ENCODE data around the gene TMEM212.
"Not testable (repeated sequence)": the region's sequence is repeated elsewhere in the genome, so short reads cannot be mapped to it uniquely, and the experiment has no call there.

The TMEM212 gene

GRCh38 chr3:171812811-171813210 lies 30.3 kb upstream of the TMEM212 start:
- no peak for DNase-seq (ENCODE audit: low spot score)
- TF ChIP-seq CTCF (IDR thresholded peaks at IDR 0.05; ENCODE audit: borderline replicate concordance, control extremely low read depth, extremely low read depth, insufficient read depth, missing control alignments) = no peak
- in situ Hi-C loops (cut with MboI; ENCODE audit: low sequenced_read_pairs, unreplicated experiment) = no loop called here

- TF ChIP-seq CTCF (IDR thresholded peaks at IDR 0.05; ENCODE audit: borderline replicate concordance, control extremely low read depth, extremely low read depth, insufficient read depth, missing control alignments) = no peak
- DNase-seq (ENCODE audit: low spot score) = no peak
- in situ Hi-C loops (cut with MboI; ENCODE audit: low sequenced_read_pairs, unreplicated experiment) = no loop called here
Observed at GRCh38 chr3:171813278-171813896, 29.8 kb upstream of the TMEM212 start.

- no peak for TF ChIP-seq CTCF (IDR thresholded peaks at IDR 0.05; ENCODE audit: borderline replicate concordance, control extremely low read depth, extremely low read depth, insufficient read depth, missing control alignments)
- in situ Hi-C loops (cut with MboI; ENCODE audit: low sequenced_read_pairs, unreplicated experiment) = no loop called here
- DNase-seq (ENCODE audit: low spot score) = peak; percentile 53
Observed at GRCh38 chr3:171813897-171814460, 29.2 kb upstream of the TMEM212 start.

- in situ Hi-C loops (cut with MboI; ENCODE audit: low sequenced_read_pairs, unreplicated experiment); DNase-seq (ENCODE audit: low spot score): not testable (repeated sequence)
Observed at GRCh38 chr3:171814662-171815061, 28.5 kb upstream of the TMEM212 start.

- in situ Hi-C loops (cut with MboI; ENCODE audit: low sequenced_read_pairs, unreplicated experiment) = no loop called here
- TF ChIP-seq CTCF (IDR thresholded peaks at IDR 0.05; ENCODE audit: borderline replicate concordance, control extremely low read depth, extremely low read depth, insufficient read depth, missing control alignments) = no peak
- no peak for DNase-seq (ENCODE audit: low spot score)
Observed at GRCh38 chr3:171815973-171816595, 27.1 kb upstream of the TMEM212 start.

- DNase-seq (ENCODE audit: low spot score) = no peak
- TF ChIP-seq CTCF (IDR thresholded peaks at IDR 0.05; ENCODE audit: borderline replicate concordance, control extremely low read depth, extremely low read depth, insufficient read depth, missing control alignments) = no peak
- in situ Hi-C loops (cut with MboI; ENCODE audit: low sequenced_read_pairs, unreplicated experiment) = no loop called here
Observed at GRCh38 chr3:171817074-171817800, 25.9 kb upstream of the TMEM212 start.

GRCh38 chr3:171821044-171821443 lies 22.1 kb upstream of the TMEM212 start:
- no peak for TF ChIP-seq CTCF (IDR thresholded peaks at IDR 0.05; ENCODE audit: borderline replicate concordance, control extremely low read depth, extremely low read depth, insufficient read depth, missing control alignments)
- DNase-seq (ENCODE audit: low spot score) = no peak
- in situ Hi-C loops (cut with MboI; ENCODE audit: low sequenced_read_pairs, unreplicated experiment) = no loop called here
